Loucy (cell line): ENCODE measurements around the gene ADM2.

Experiments used
- CTCF ChIP-seq: fragments of 200-600 bp; sonication (generic); conservative IDR thresholded peaks from 2 replicates; pipeline ENCODE4 v1.5.1; 2014; ENCODE audit warnings: mild to moderate bottlenecking, antibody characterized with exemption, low read length
- EZH2phosphoT487 ChIP-seq: fragments of 200-600 bp; IDR thresholded peaks from 2 replicates; pipeline ENCODE4 v1.6.1; 2018; ENCODE audit warnings: antibody characterized with exemption, mild to moderate bottlenecking, moderate library complexity, borderline replicate concordance

- TF ChIP-seq CTCF (peak; percentile 78), EZH2phosphoT487 (no peak)
Measured at GRCh38 chr22:50498322-50498890, 17.1 kb downstream of the ADM2 start.
